ENCODE measurements around the gene CAPN8.

GRCh38 chr1:223496883-223497282 is 168.6 kb downstream of the CAPN8 start:
- no peak for TF ChIP-seq POLR2A (IDR thresholded peaks at IDR 0.05)
- no peak for TF ChIP-seq CTCF (IDR thresholded peaks at IDR 0.05 in 8 of 11, conservative IDR thresholded peaks at IDR 0.05 in 3 of 11)

Data from spleen (tissue), 7 donors.